Vagina (tissue), 2 donors: Measurements from ENCODE around the gene GPBP1. TPM values are rescaled to one million over a fixed set of nuclear protein-coding genes. Genes with fewer than 3 reads are reported as not detected.

Experiments
- DNase-seq, 2 donors: peaks; one replicate each; pipeline ENCODE4 v3.0.0-alpha.2; 2017; ENCODE audit errors: extremely low spot score in 2 of 2
- H3K27ac ChIP-seq: fragments of 200-600 bp; sonication (generic); one replicate; pipeline ENCODE4 v1.5.1; 2019
- H3K27me3 ChIP-seq: fragments of 200-600 bp; sonication (generic); one replicate; pipeline ENCODE4 v1.5.1; 2019
- H3K36me3 ChIP-seq, 2 donors: fragments of 200-600 bp; sonication (generic); one replicate each; pipeline ENCODE4 v1.5.1; 2017 to 2019
- H3K4me1 ChIP-seq: fragments of 200-600 bp; sonication (generic); one replicate; pipeline ENCODE4 v1.5.1; 2019
- H3K4me3 ChIP-seq, 2 donors: fragments of 200-600 bp; sonication (generic); 1 replicate in 1 of 2; 2 replicates in 1 of 2; pipeline ENCODE4 v1.5.1; 2016 to 2019
- H3K9me3 ChIP-seq: fragments of 200-600 bp; sonication (generic); one replicate; pipeline ENCODE4 v1.5.1; 2019
- CTCF ChIP-seq, 3 experiments: fragments of 450-650 bp in 2 of 3; fragments of 200-600 bp in 1 of 3; sonication (generic) in 1 of 3; IDR thresholded peaks; one replicate each; pipeline ENCODE4 v1.5.1; 2017 to 2019; ENCODE audit warnings: antibody characterized with exemption in 3 of 3, mild to moderate bottlenecking in 2 of 3, moderate library complexity in 2 of 3
- POLR2A ChIP-seq, 2 donors: fragments of 450-650 bp; IDR thresholded peaks; one replicate each; pipeline ENCODE4 v1.6.1; 2017; ENCODE audit warnings: antibody characterized with exemption in 2 of 2, mild to moderate bottlenecking in 2 of 2, moderate library complexity in 2 of 2
- POLR2AphosphoS5 ChIP-seq, 2 donors: sonication (generic); formaldehyde crosslinking; IDR thresholded peaks; one replicate each; pipeline ENCODE4 v1.9.0; 2017; ENCODE audit warnings: antibody characterized with exemption in 2 of 2, mild to moderate bottlenecking in 2 of 2, low read depth in 1 of 2; ENCODE audit not compliant: insufficient read depth in 1 of 2
- intact Hi-C: fragments of 100-400 bp; cut with DNase I; formaldehyde crosslinking; loops from one replicate; pipeline ENCODE4 v1.15.1; 2023
- total RNA-seq: library from RNA; depleted of rRNA; stranded (reverse); fragments of >200 nt; gene quantifications from one replicate; pipeline ENCODE4 v1.2.3, GENCODE V29; 2016

The GPBP1 gene
- total RNA-seq: 62.6 TPM

- peak within 1 kb of the TSS; percentile 100 for H3K27ac ChIP-seq
- peaks cover 49% of the 10 kb centered on the region for H3K4me1 ChIP-seq
- H3K36me3 ChIP-seq: no peaks in the 10 kb centered on the region
- peak within 1 kb of the TSS; percentile 92 to 93 for H3K4me3 ChIP-seq
- H3K27me3 ChIP-seq: no peaks in the 10 kb centered on the region
- intact Hi-C loops: loop anchor here (5.0 to 10.0 kb wide), 3 partner anchors 51 to 266 kb away; partner anchors contain the start of genes MIER3 and SETD9
- no peaks in the 10 kb centered on the region for H3K9me3 ChIP-seq
- TF ChIP-seq POLR2AphosphoS5 (IDR thresholded peaks at IDR 0.05; ENCODE audit: insufficient read depth in 1 of 2, low read depth in 1 of 2): peak; percentile 94 to 98
- no peak for TF ChIP-seq CTCF (IDR thresholded peaks at IDR 0.05)
- TF ChIP-seq POLR2A (IDR thresholded peaks at IDR 0.05): peak; percentile 85 to 90
- DNase-seq: peak; percentile 99 to 100
These were observed at the start of gene GPBP1 for GRCh38 chr5:57173319-57174127. GPBP1 (plus strand) TSS chr5:57174059; CDS start chr5:57214131, 40,072 bp downstream.

- intact Hi-C loops: no loop called here
- no peaks in the 10 kb centered on the region for H3K36me3 ChIP-seq
- TF ChIP-seq POLR2AphosphoS5 (IDR thresholded peaks at IDR 0.05; ENCODE audit: insufficient read depth in 1 of 2, low read depth in 1 of 2) (no peak), POLR2A (IDR thresholded peaks at IDR 0.05) (no peak), CTCF (IDR thresholded peaks at IDR 0.05) (no peak)
- no peaks in the 10 kb centered on the region for H3K4me1 ChIP-seq
- H3K9me3 ChIP-seq: no peaks in the 10 kb centered on the region
- no peak for DNase-seq
- no peaks in the 10 kb centered on the region for H3K27me3 ChIP-seq
- H3K27ac ChIP-seq: no peak overlapping the region
- H3K4me3 ChIP-seq: no peak overlapping the region
These were observed 45.5 kb upstream of the GPBP1 start for GRCh38 chr5:57128325-57128724.

- intact Hi-C loops: no loop called here
- no peaks in the 10 kb centered on the region for H3K36me3 ChIP-seq
- no peak overlapping the region for H3K4me3 ChIP-seq
- TF ChIP-seq CTCF (IDR thresholded peaks at IDR 0.05): no peak
- no peak for TF ChIP-seq POLR2AphosphoS5 (IDR thresholded peaks at IDR 0.05; ENCODE audit: insufficient read depth in 1 of 2, low read depth in 1 of 2)
- no peak for TF ChIP-seq POLR2A (IDR thresholded peaks at IDR 0.05)
- no peak for DNase-seq
- no peaks in the 10 kb centered on the region for H3K4me1 ChIP-seq
- H3K9me3 ChIP-seq: no peaks in the 10 kb centered on the region
- no peaks in the 10 kb centered on the region for H3K27me3 ChIP-seq
- H3K27ac ChIP-seq: no peak overlapping the region
These were observed 40.3 kb upstream of the GPBP1 start for GRCh38 chr5:57133574-57133973.

GRCh38 chr5:57137401-57137800, 36.5 kb upstream of the GPBP1 start:
- H3K27me3 ChIP-seq: no peaks in the 10 kb centered on the region
- H3K4me3 ChIP-seq: no peak overlapping the region
- DNase-seq: no peak
- intact Hi-C loops: no loop called here
- H3K36me3 ChIP-seq: no peaks in the 10 kb centered on the region
- no peaks in the 10 kb centered on the region for H3K9me3 ChIP-seq
- TF ChIP-seq POLR2AphosphoS5 (IDR thresholded peaks at IDR 0.05; ENCODE audit: insufficient read depth in 1 of 2, low read depth in 1 of 2) (no peak), CTCF (IDR thresholded peaks at IDR 0.05) (no peak), POLR2A (IDR thresholded peaks at IDR 0.05) (no peak)
- H3K27ac ChIP-seq: no peak overlapping the region
- H3K4me1 ChIP-seq: no peaks in the 10 kb centered on the region

- Histone ChIP-seq H3K27ac (no peak overlapping the region), H3K4me3 (no peak overlapping the region)
- TF ChIP-seq POLR2A (IDR thresholded peaks at IDR 0.05) (no peak), CTCF (IDR thresholded peaks at IDR 0.05) (no peak), POLR2AphosphoS5 (IDR thresholded peaks at IDR 0.05; ENCODE audit: insufficient read depth in 1 of 2, low read depth in 1 of 2) (no peak)
These were observed 21.5 kb upstream of the GPBP1 start for GRCh38 chr5:57152316-57152715.

More at GRCh38 chr5:57152316-57152715, 21.5 kb upstream of the GPBP1 start:
- H3K27me3 ChIP-seq: no peaks in the 10 kb centered on the region
- H3K36me3 ChIP-seq: no peaks in the 10 kb centered on the region
- H3K9me3 ChIP-seq: no peaks in the 10 kb centered on the region
- no peak for DNase-seq
- intact Hi-C loops: no loop called here
- no peaks in the 10 kb centered on the region for H3K4me1 ChIP-seq
